Thyroid gland (tissue), 4 donors: ENCODE data around the gene DPYD.

ENCODE experiments used
- CTCF ChIP-seq, 6 experiments: fragments of 200-600 bp in 3 of 6; fragments of 450-650 bp in 3 of 6; sonication (generic) in 3 of 6; IDR thresholded peaks; one replicate each; pipeline ENCODE4 v1.5.1; 2016 to 2019; ENCODE audit warnings: antibody characterized with exemption in 6 of 6, mild to moderate bottlenecking in 2 of 6, inconsistent platforms in 1 of 6, moderate library complexity in 1 of 6
- POLR2A ChIP-seq, 2 donors: fragments of 450-650 bp; IDR thresholded peaks; one replicate each; pipeline ENCODE4 v1.6.1; 2017; ENCODE audit warnings: antibody characterized with exemption in 2 of 2, mild to moderate bottlenecking in 2 of 2, moderate library complexity in 1 of 2

GRCh38 chr1:97271916-97272788, 648.7 kb downstream of the DPYD start:
- no peak for TF ChIP-seq POLR2A (IDR thresholded peaks at IDR 0.05)
- no peak for TF ChIP-seq CTCF (IDR thresholded peaks at IDR 0.05)
